Neural progenitor cell (in vitro differentiated cells): Measurements from ENCODE around the gene BOLL. TPM values are rescaled to one million over a fixed set of nuclear protein-coding genes. Genes with fewer than 3 reads are reported as not detected.
A peak's percentile ranks its signal among the peaks of the same experiment; 100 is the strongest.
"Not testable (repeated sequence)": the region's sequence is repeated elsewhere in the genome, so short reads cannot be mapped to it uniquely, and the experiment has no call there.

Experiments
- DNase-seq: peaks from one replicate; pipeline ENCODE4 v3.0.0-alpha.2; 2016; ENCODE audit warnings: low spot score
- H2AFZ ChIP-seq: fragments of 200-600 bp; sonication (generic); replicated peaks from 2 replicates; pipeline ENCODE4 v1.6.1; 2016; ENCODE audit warnings: antibody characterized with exemption
- H3F3A ChIP-seq: fragments of 200-600 bp; sonication (generic); 2 replicates; pipeline ENCODE4 v1.6.1; 2016; ENCODE audit warnings: antibody characterized with exemption, low read depth
- H3K27ac ChIP-seq: fragments of 200-600 bp; sonication (generic); 2 replicates; pipeline ENCODE4 v1.5.1; 2016; ENCODE audit warnings: mild to moderate bottlenecking
- H3K27me3 ChIP-seq: fragments of 200-600 bp; sonication (generic); 2 replicates; pipeline ENCODE4 v1.6.1; 2016; ENCODE audit warnings: mild to moderate bottlenecking, moderate library complexity
- H3K36me3 ChIP-seq: fragments of 200-600 bp; sonication (generic); 2 replicates; pipeline ENCODE4 v1.5.1; 2016
- H3K4me1 ChIP-seq: fragments of 200-600 bp; sonication (generic); 2 replicates; pipeline ENCODE4 v1.6.1; 2016; ENCODE audit warnings: mixed run types
- H3K4me2 ChIP-seq: fragments of 200-600 bp; sonication (generic); 2 replicates; pipeline ENCODE4 v1.6.1; 2016
- H3K4me3 ChIP-seq: fragments of 200-600 bp; sonication (generic); 2 replicates; pipeline ENCODE4 v1.5.1; 2016
- H3K79me2 ChIP-seq: fragments of 200-600 bp; sonication (generic); 2 replicates; pipeline ENCODE4 v1.6.1; 2016; ENCODE audit warnings: low read depth
- H3K9ac ChIP-seq: fragments of 200-600 bp; sonication (generic); 2 replicates; pipeline ENCODE4 v1.6.1; 2016
- H3K9me3 ChIP-seq: fragments of 200-600 bp; sonication (generic); 2 replicates; pipeline ENCODE4 v1.5.1; 2016; ENCODE audit warnings: low read depth
- H4K20me1 ChIP-seq: fragments of 200-600 bp; sonication (generic); 2 replicates; pipeline ENCODE4 v1.6.1; 2016; ENCODE audit warnings: low read depth
- H3K27ac Mint-ChIP-seq: 3 replicates; pipeline ENCODE4 v1.8.0; 2021; ENCODE audit warnings: mixed read lengths
- H3K27me3 Mint-ChIP-seq: 2 replicates; pipeline ENCODE4 v1.8.0; 2022; ENCODE audit warnings: low read depth, mild to moderate bottlenecking, inconsistent platforms, moderate library complexity, mixed read lengths; ENCODE audit not compliant: insufficient read depth
- H3K36me3 Mint-ChIP-seq: 3 replicates; pipeline ENCODE4 v1.8.0; 2021; ENCODE audit warnings: mixed read lengths
- H3K4me1 Mint-ChIP-seq: 3 replicates; pipeline ENCODE4 v1.8.0; 2021; ENCODE audit warnings: mixed read lengths
- H3K4me3 Mint-ChIP-seq: 3 replicates; pipeline ENCODE4 v1.8.0; 2021; ENCODE audit warnings: mild to moderate bottlenecking, moderate library complexity, mixed read lengths
- H3K9me3 Mint-ChIP-seq: 3 replicates; pipeline ENCODE4 v1.8.0; 2020; ENCODE audit warnings: mixed read lengths
- EZH2 ChIP-seq: fragments of 200-600 bp; sonication (generic); IDR thresholded peaks from 2 replicates; pipeline ENCODE4 v1.6.1; 2017; ENCODE audit warnings: antibody characterized with exemption, mild to moderate bottlenecking, moderate library complexity
- EZH2phosphoT487 ChIP-seq: fragments of 200-600 bp; sonication (generic); IDR thresholded peaks from 2 replicates; pipeline ENCODE4 v1.6.1; 2017; ENCODE audit warnings: antibody characterized with exemption
- total RNA-seq: library from RNA; depleted of rRNA; stranded (reverse); fragments of >200 nt; gene quantifications from 2 replicates; pipeline ENCODE4 v1.2.3, GENCODE V29; 2015; ENCODE audit warnings: low replicate concordance
- TF ChIP-seq, protein P1 (sequence below): fragments of 200-600 bp; sonication (generic); IDR thresholded peaks from 2 replicates; pipeline ENCODE4 v1.5.1; 2017; ENCODE audit warnings: antibody characterized with exemption, mild to moderate bottlenecking

BOLL gene
- total RNA-seq, 1 donor from 2014 or later = not detected

DNA sequence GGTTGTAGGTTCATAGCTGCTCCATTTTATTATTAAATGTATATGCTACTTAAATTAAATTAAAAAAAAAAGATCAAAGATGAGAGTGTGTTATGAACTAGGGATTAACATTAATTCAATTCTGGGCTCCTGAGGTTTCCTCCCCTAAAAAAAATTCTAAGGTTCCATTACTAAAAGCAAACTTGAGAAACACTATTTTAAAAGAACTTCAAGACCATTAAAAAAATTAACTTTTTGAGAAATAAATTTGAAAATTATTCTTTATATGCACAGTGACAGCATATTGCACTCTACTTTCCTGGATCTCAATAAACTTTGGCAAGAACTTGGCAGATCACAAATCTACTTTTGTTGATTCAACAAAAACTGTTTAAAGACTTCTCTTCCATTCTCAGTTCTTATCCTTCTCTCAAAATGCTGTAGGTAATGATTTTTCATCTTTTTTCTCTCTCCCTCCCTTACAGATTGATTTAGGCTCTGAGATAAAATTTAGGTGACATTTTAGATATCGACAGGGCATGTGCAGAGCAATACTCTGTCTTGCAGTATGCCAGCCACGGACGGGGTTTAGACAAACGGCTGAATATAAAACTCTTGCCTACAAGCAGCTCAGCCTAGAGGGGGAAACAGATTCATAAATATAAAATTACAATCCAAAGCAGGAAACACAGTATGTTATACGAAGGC lies 80.5 kb downstream of the BOLL start:
- Histone ChIP-seq H3K4me3 (peak overlapping the region; percentile 67), H3K4me2 (peak overlapping the region; percentile 84)
- H3K36me3 Mint-ChIP-seq = peaks cover 5% of the 10 kb centered on the region

DNA sequence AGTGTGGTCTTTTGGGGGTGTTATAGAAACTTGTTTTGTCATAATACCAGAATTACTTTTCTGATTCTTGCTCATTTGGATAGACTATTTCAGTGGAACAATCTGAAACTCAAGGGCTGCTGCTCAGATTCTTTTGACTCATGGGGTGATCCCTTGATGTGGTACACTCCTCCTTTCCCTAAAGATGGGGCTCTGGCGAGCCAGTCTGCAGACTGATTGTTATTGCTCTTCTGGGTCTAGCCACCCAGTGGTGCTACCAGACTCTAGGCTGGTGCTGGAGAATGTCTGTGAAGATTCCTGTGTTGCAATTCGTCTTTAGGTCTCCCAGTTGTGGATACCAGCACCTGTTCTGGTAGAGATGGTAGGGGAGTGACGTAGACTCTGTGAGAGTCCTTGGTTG lies 84.2 kb downstream of the BOLL start:
- no peak overlapping the region for H3K9ac ChIP-seq
- no peaks in the 10 kb centered on the region for H3K36me3 ChIP-seq
- H2AFZ ChIP-seq = no peak overlapping the region
- peaks cover 5% of the 10 kb centered on the region for H3K79me2 ChIP-seq
- H3K27me3 ChIP-seq = no peaks in the 10 kb centered on the region
- no peak overlapping the region for H3K27ac ChIP-seq
- H3K4me2 ChIP-seq = no peak overlapping the region
- peaks cover 13% of the 10 kb centered on the region for H3F3A ChIP-seq
- no peak for DNase-seq
- H3K4me1 ChIP-seq = peaks cover 7% of the 10 kb centered on the region
- Mint-ChIP-seq H3K27ac (peak overlapping the region; percentile 11), H3K27me3 (peaks cover 2% of the 10 kb centered on the region), H3K36me3 (no peaks in the 10 kb centered on the region), H3K9me3 (peaks cover 6% of the 10 kb centered on the region), H3K4me3 (no peak overlapping the region), H3K4me1 (peaks cover 5% of the 10 kb centered on the region)
- no peaks in the 10 kb centered on the region for H3K9me3 ChIP-seq
- peaks cover 5% of the 10 kb centered on the region for H4K20me1 ChIP-seq
- H3K4me3 ChIP-seq = no peak overlapping the region
- TF ChIP-seq, protein P1, sequence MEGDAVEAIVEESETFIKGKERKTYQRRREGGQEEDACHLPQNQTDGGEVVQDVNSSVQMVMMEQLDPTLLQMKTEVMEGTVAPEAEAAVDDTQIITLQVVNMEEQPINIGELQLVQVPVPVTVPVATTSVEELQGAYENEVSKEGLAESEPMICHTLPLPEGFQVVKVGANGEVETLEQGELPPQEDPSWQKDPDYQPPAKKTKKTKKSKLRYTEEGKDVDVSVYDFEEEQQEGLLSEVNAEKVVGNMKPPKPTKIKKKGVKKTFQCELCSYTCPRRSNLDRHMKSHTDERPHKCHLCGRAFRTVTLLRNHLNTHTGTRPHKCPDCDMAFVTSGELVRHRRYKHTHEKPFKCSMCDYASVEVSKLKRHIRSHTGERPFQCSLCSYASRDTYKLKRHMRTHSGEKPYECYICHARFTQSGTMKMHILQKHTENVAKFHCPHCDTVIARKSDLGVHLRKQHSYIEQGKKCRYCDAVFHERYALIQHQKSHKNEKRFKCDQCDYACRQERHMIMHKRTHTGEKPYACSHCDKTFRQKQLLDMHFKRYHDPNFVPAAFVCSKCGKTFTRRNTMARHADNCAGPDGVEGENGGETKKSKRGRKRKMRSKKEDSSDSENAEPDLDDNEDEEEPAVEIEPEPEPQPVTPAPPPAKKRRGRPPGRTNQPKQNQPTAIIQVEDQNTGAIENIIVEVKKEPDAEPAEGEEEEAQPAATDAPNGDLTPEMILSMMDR = no peak
- TF ChIP-seq EZH2 = no peak
- no peak for TF ChIP-seq EZH2phosphoT487

More for the DNA sequence above, 80.5 kb downstream of the BOLL start:
- no peaks in the 10 kb centered on the region for H3K9me3 Mint-ChIP-seq
- Histone ChIP-seq H3K27me3 (no peaks in the 10 kb centered on the region), H4K20me1 (peaks cover 22% of the 10 kb centered on the region), H3F3A (peaks cover 13% of the 10 kb centered on the region), H3K79me2 (peaks cover 41% of the 10 kb centered on the region), H3K36me3 (no peaks in the 10 kb centered on the region), H3K9ac (peak overlapping the region; percentile 49), H3K9me3 (no peaks in the 10 kb centered on the region), H2AFZ (peak overlapping the region; percentile 90), H3K4me1 (peaks cover 27% of the 10 kb centered on the region), H3K27ac (peak overlapping the region; percentile 13)
- peaks cover 2% of the 10 kb centered on the region for H3K27me3 Mint-ChIP-seq
- peak overlapping the region; percentile 38 for H3K27ac Mint-ChIP-seq
- DNase-seq = no peak
- TF ChIP-seq EZH2 (no peak), EZH2phosphoT487 (no peak)
- TF ChIP-seq, protein P1 = no peak
- H3K4me1 Mint-ChIP-seq = peaks cover 29% of the 10 kb centered on the region
- H3K4me3 Mint-ChIP-seq = peak overlapping the region; percentile 86

- H3K4me2 ChIP-seq, H3K36me3 Mint-ChIP-seq, H3K36me3 ChIP-seq, H3K4me3 Mint-ChIP-seq, DNase-seq, H3K4me3 ChIP-seq, H3K9me3 ChIP-seq, H3K27ac Mint-ChIP-seq, H2AFZ ChIP-seq, H4K20me1 ChIP-seq, H3K4me1 Mint-ChIP-seq, H3K79me2 ChIP-seq, H3K27me3 ChIP-seq, H3K9ac ChIP-seq, H3F3A ChIP-seq, H3K27me3 Mint-ChIP-seq, H3K27ac ChIP-seq, H3K4me1 ChIP-seq: not testable (repeated sequence)
- H3K9me3 Mint-ChIP-seq = peaks cover 11% of the 10 kb centered on the region
These were observed 85.4 kb downstream of the BOLL start for GRCh38 chr2:197699724-197700123.

DNA sequence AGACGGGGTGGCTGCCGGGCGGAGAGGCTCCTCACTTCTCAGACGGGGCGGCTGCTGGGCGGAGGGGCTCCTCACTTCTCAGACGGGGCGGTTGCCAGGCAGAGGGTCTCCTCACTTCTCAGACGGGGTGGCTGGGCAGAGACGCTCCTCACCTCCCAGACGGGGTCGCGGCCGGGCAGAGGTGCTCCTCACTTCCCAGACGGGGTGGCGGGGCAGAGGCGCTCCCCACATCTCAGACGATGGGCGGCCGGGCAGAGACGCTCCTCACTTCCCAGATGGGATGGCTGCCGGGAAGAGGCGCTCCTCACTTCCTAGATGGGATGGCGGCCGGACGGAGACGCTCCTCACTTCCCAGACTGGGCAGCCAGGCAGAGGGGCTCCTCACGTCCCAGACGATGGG lies 88.5 kb downstream of the BOLL start:
- H3K27ac Mint-ChIP-seq, H3K36me3 ChIP-seq, H3K27me3 Mint-ChIP-seq, H3K36me3 Mint-ChIP-seq, H3K4me1 Mint-ChIP-seq, H3K4me3 ChIP-seq, H3K27ac ChIP-seq, H4K20me1 ChIP-seq, H3K4me3 Mint-ChIP-seq, H3K9ac ChIP-seq, H3F3A ChIP-seq, H3K4me1 ChIP-seq, H3K9me3 ChIP-seq, H2AFZ ChIP-seq, DNase-seq, H3K79me2 ChIP-seq, H3K27me3 ChIP-seq, H3K4me2 ChIP-seq: not testable (repeated sequence)
- H3K9me3 Mint-ChIP-seq = peaks cover 16% of the 10 kb centered on the region

DNA sequence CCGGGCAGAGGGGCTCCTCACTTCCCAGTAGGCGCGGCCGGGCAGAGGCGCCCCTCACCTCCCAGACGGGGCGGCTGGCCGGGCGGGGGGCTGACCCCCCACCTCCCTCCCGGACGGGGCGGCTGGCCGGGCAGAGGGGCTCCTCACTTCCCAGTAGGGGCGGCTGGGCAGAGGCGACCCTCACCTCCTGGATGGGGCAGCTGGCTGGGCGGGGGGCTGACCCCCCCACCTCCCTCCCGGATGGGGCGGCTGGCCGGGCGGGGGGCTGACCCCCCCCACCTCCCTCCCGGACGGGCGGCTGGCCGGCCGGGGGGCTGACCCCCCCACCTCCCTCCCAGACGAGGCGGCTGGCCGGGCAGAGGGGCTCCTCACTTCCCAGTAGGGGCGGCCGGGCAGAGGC lies 89.1 kb downstream of the BOLL start:
- not testable (repeated sequence) for H3K36me3 ChIP-seq, H3K4me3 ChIP-seq, H3K27ac Mint-ChIP-seq, H3K36me3 Mint-ChIP-seq, H3K79me2 ChIP-seq, H3F3A ChIP-seq, H3K4me2 ChIP-seq, H2AFZ ChIP-seq, H3K27me3 Mint-ChIP-seq, H3K4me1 ChIP-seq, H3K27ac ChIP-seq, H3K9me3 ChIP-seq, H3K4me1 Mint-ChIP-seq, H3K27me3 ChIP-seq, H4K20me1 ChIP-seq, H3K4me3 Mint-ChIP-seq, DNase-seq, H3K9ac ChIP-seq
- peaks cover 16% of the 10 kb centered on the region for H3K9me3 Mint-ChIP-seq

DNA sequence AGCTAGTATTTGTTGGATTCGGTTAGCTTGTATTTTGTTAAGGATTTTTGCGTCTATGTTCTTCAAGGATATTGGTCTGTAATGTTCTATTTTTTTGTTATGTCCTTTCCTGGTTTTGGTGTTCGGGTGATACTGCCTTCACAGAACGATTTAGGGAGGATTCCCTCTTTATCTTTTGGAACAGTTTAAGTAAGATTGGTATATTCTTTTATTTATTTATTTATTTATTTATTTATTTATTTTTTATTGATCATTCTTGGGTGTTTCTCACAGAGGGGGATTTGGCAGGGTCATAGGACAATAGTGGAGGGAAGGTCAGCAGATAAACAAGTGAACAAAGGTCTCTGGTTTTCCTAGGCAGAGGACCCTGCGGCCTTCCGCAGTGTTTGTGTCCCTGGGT lies 89.9 kb downstream of the BOLL start:
- not testable (repeated sequence) for H3K9ac ChIP-seq, H4K20me1 ChIP-seq, H3F3A ChIP-seq, H3K4me1 Mint-ChIP-seq, H3K27ac Mint-ChIP-seq, DNase-seq, H3K9me3 ChIP-seq, H3K4me2 ChIP-seq, H3K36me3 Mint-ChIP-seq, H2AFZ ChIP-seq, H3K27ac ChIP-seq, H3K27me3 ChIP-seq, H3K79me2 ChIP-seq, H3K4me3 ChIP-seq, H3K36me3 ChIP-seq, H3K27me3 Mint-ChIP-seq, H3K4me3 Mint-ChIP-seq, H3K4me1 ChIP-seq
- H3K9me3 Mint-ChIP-seq = peaks cover 16% of the 10 kb centered on the region
